ENCODE data around the gene ZNF132.
A peak's percentile ranks its signal among the peaks of the same experiment; 100 is the strongest.
"Not testable (repeated sequence)": the region's sequence is repeated elsewhere in the genome, so short reads cannot be mapped to it uniquely, and the experiment has no call there.

The ZNF132 gene

GRCh38 chr19:58468216-58468839 is 28.4 kb upstream of the ZNF132 start:
- DNase-seq (ENCODE audit: insufficient read length, low spot score), result no peak
- no peak for FAIRE-seq

- FAIRE-seq (peak; percentile 99), DNase-seq (ENCODE audit: insufficient read length, low spot score) (peak; percentile 96)
Observed at GRCh38 chr19:58466760-58467589, 27.0 kb upstream of the ZNF132 start, which contains the start of gene ZNF324. ZNF324 (plus strand) TSS chr19:58467080; CDS start chr19:58469186, 2,106 bp downstream.

GRCh38 chr19:58466089-58466759 is 26.3 kb upstream of the ZNF132 start:
- DNase-seq (ENCODE audit: insufficient read length, low spot score), result no peak
- no peak for FAIRE-seq

- FAIRE-seq (no peak), DNase-seq (ENCODE audit: insufficient read length, low spot score) (no peak)
Observed at GRCh38 chr19:58460039-58460438, 20.1 kb upstream of the ZNF132 start.

- no peak for DNase-seq (ENCODE audit: insufficient read length, low spot score)
- no peak for FAIRE-seq
Observed at GRCh38 chr19:58456111-58456510, 16.2 kb upstream of the ZNF132 start.

GRCh38 chr19:58455306-58455705 is 15.4 kb upstream of the ZNF132 start:
- DNase-seq (ENCODE audit: insufficient read length, low spot score) (no peak), FAIRE-seq (no peak)

- no peak for DNase-seq (ENCODE audit: insufficient read length, low spot score)
- no peak for FAIRE-seq
Observed at GRCh38 chr19:58453743-58454142, 13.8 kb upstream of the ZNF132 start.

GRCh38 chr19:58451358-58452101 is 11.6 kb upstream of the ZNF132 start, which contains the start of gene ZNF324B:
ZNF324B (plus strand) TSS chr19:58451622; CDS start chr19:58453702, 2,080 bp downstream.
- FAIRE-seq, result peak; percentile 95

GRCh38 chr19:58450856-58451357 is 11.0 kb upstream of the ZNF132 start:
- FAIRE-seq (no peak), DNase-seq (ENCODE audit: insufficient read length, low spot score) (no peak)

More at GRCh38 chr19:58451358-58452101, 11.6 kb upstream of the ZNF132 start, which contains the start of gene ZNF324B:
- peak; percentile 98 for DNase-seq (ENCODE audit: insufficient read length, low spot score)

- FAIRE-seq, result not testable (repeated sequence)
Observed at GRCh38 chr19:58449980-58450379, 10.0 kb upstream of the ZNF132 start.

GRCh38 chr19:58448860-58449259 is 8.9 kb upstream of the ZNF132 start:
- DNase-seq (ENCODE audit: insufficient read length, low spot score); FAIRE-seq: not testable (repeated sequence)

More at GRCh38 chr19:58449980-58450379, 10.0 kb upstream of the ZNF132 start:
- not testable (repeated sequence) for DNase-seq (ENCODE audit: insufficient read length, low spot score)

GRCh38 chr19:58442986-58443385 is 3.0 kb upstream of the ZNF132 start:
- FAIRE-seq; DNase-seq (ENCODE audit: insufficient read length, low spot score): not testable (repeated sequence)

- DNase-seq (ENCODE audit: insufficient read length, low spot score) (no peak), FAIRE-seq (no peak)
Observed at GRCh38 chr19:58440556-58440955, 603 bp upstream of the ZNF132 start.

GRCh38 chr19:58434217-58434616 is 5.7 kb downstream of the ZNF132 start:
- FAIRE-seq, result no peak

GRCh38 chr19:58429745-58430144 is 10.2 kb downstream of the ZNF132 start:
- FAIRE-seq, result no peak

More at GRCh38 chr19:58434217-58434616, 5.7 kb downstream of the ZNF132 start:
- DNase-seq (ENCODE audit: insufficient read length, low spot score), result no peak

GRCh38 chr19:58428617-58429016 is 11.3 kb downstream of the ZNF132 start:
- no peak for FAIRE-seq

More at GRCh38 chr19:58429745-58430144, 10.2 kb downstream of the ZNF132 start:
- no peak for DNase-seq (ENCODE audit: insufficient read length, low spot score)

GRCh38 chr19:58417071-58417470 is 22.9 kb downstream of the ZNF132 start:
- no peak for FAIRE-seq
- DNase-seq (ENCODE audit: insufficient read length, low spot score), result no peak

More at GRCh38 chr19:58428617-58429016, 11.3 kb downstream of the ZNF132 start:
- no peak for DNase-seq (ENCODE audit: insufficient read length, low spot score)

GRCh38 chr19:58416604-58417003 is 23.3 kb downstream of the ZNF132 start:
- DNase-seq (ENCODE audit: insufficient read length, low spot score) (no peak), FAIRE-seq (no peak)

GRCh38 chr19:58409010-58409790 is 30.8 kb downstream of the ZNF132 start:
- FAIRE-seq, result no peak
- no peak for DNase-seq (ENCODE audit: insufficient read length, low spot score)
